HepG2 (cell line): ENCODE measurements around the gene SPATA13.

Experiments used
- EP300 ChIP-seq, 3 experiments: sonication (generic) in 1 of 3; formaldehyde crosslinking in 1 of 3; IDR thresholded peaks; 2 replicates each; pipeline versions ENCODE4 v1.5.1 to v1.6.1; 2011 to 2020; ENCODE audit warnings: low read depth in 2 of 3, low read length in 2 of 3, borderline replicate concordance in 1 of 3, improper control_type of control experiment in 1 of 3, mild to moderate bottlenecking in 1 of 3, missing genetic modification reagents in 1 of 3, moderate library complexity in 1 of 3
- HOXA7 ChIP-seq: sonication (generic); formaldehyde crosslinking; IDR thresholded peaks from 2 replicates; pipeline ENCODE4 v1.8.1; 2022; ENCODE audit warnings: mild to moderate bottlenecking, missing genetic modification reagents, moderate library complexity
- POLR2AphosphoS5 ChIP-seq: IDR thresholded peaks from 2 replicates; pipeline ENCODE4 v1.6.1; 2012; ENCODE audit warnings: low read depth, low read length
- SMAD3 ChIP-seq: sonication (generic); formaldehyde crosslinking; IDR thresholded peaks from 2 replicates; pipeline ENCODE4 v1.4.0; 2020; ENCODE audit warnings: missing genetic modification reagents
- ZKSCAN1 ChIP-seq: fragments of 150-350 bp; IDR thresholded peaks from 2 replicates; pipeline ENCODE4 v1.6.1; 2014; ENCODE audit warnings: low read length
- ZNF749 ChIP-seq: sonication (generic); formaldehyde crosslinking; IDR thresholded peaks from 2 replicates; pipeline ENCODE4 v1.8.0; 2022; ENCODE audit warnings: mild to moderate bottlenecking, missing genetic modification reagents, moderate library complexity, borderline replicate concordance
- ZSCAN29 ChIP-seq: sonication (generic); formaldehyde crosslinking; conservative IDR thresholded peaks from 2 replicates; pipeline ENCODE4 v1.4.0; 2020; ENCODE audit warnings: mild to moderate bottlenecking, missing genetic modification reagents
- TF ChIP-seq, protein P1 (sequence below): sonication (generic); formaldehyde crosslinking; IDR thresholded peaks from 2 replicates; pipeline ENCODE4 v1.5.0; 2020; ENCODE audit warnings: mild to moderate bottlenecking, missing genetic modification reagents, moderate library complexity
- TF ChIP-seq, protein P2 (sequence below): sonication (generic); formaldehyde crosslinking; IDR thresholded peaks from 2 replicates; pipeline ENCODE4 v1.4.0; 2020; ENCODE audit warnings: missing genetic modification reagents, borderline replicate concordance

GRCh38 chr13:24168979-24169378 is 8.5 kb downstream of the SPATA13 start:
- TF ChIP-seq SMAD3 (CRISPR knock-in tag): no peak
- TF ChIP-seq ZKSCAN1: no peak
- TF ChIP-seq POLR2AphosphoS5: no peak
- TF ChIP-seq, protein P1, sequence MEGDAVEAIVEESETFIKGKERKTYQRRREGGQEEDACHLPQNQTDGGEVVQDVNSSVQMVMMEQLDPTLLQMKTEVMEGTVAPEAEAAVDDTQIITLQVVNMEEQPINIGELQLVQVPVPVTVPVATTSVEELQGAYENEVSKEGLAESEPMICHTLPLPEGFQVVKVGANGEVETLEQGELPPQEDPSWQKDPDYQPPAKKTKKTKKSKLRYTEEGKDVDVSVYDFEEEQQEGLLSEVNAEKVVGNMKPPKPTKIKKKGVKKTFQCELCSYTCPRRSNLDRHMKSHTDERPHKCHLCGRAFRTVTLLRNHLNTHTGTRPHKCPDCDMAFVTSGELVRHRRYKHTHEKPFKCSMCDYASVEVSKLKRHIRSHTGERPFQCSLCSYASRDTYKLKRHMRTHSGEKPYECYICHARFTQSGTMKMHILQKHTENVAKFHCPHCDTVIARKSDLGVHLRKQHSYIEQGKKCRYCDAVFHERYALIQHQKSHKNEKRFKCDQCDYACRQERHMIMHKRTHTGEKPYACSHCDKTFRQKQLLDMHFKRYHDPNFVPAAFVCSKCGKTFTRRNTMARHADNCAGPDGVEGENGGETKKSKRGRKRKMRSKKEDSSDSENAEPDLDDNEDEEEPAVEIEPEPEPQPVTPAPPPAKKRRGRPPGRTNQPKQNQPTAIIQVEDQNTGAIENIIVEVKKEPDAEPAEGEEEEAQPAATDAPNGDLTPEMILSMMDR (CRISPR knock-in tag): no peak
- TF ChIP-seq EP300 (IDR thresholded peaks at IDR 0.05; ENCODE audit: low read depth in 2 of 2, low read length in 2 of 2): no peak
- no peak for TF ChIP-seq EP300 (CRISPR knock-in tag; IDR thresholded peaks at IDR 0.05; ENCODE audit: borderline replicate concordance)
- TF ChIP-seq HOXA7 (CRISPR knock-in tag): no peak
- TF ChIP-seq, protein P2, sequence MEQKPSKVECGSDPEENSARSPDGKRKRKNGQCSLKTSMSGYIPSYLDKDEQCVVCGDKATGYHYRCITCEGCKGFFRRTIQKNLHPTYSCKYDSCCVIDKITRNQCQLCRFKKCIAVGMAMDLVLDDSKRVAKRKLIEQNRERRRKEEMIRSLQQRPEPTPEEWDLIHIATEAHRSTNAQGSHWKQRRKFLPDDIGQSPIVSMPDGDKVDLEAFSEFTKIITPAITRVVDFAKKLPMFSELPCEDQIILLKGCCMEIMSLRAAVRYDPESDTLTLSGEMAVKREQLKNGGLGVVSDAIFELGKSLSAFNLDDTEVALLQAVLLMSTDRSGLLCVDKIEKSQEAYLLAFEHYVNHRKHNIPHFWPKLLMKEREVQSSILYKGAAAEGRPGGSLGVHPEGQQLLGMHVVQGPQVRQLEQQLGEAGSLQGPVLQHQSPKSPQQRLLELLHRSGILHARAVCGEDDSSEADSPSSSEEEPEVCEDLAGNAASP (CRISPR knock-in tag): no peak
- no peak for TF ChIP-seq ZSCAN29 (CRISPR knock-in tag)
- TF ChIP-seq ZNF749 (CRISPR knock-in tag): no peak
